Liver (tissue), 9 donors: ENCODE data around the gene BIN2. TPM values are rescaled to one million over a fixed set of nuclear protein-coding genes. Genes with fewer than 3 reads are reported as not detected.

ENCODE experiments used
- DNase-seq: peaks from one replicate; pipeline ENCODE4 v3.0.0-alpha.2; 2017; ENCODE audit warnings: low spot score
- H3K27ac ChIP-seq, 2 donors: one replicate each; pipeline ENCODE4 v1.7.0; 2013; ENCODE audit warnings: inconsistent platforms in 2 of 2, low read length in 2 of 2, control low read depth in 1 of 2, low read depth in 1 of 2, mild to moderate bottlenecking in 1 of 2
- H3K27me3 ChIP-seq, 4 donors: one replicate each; pipeline versions ENCODE4 v1.6.1 to v1.7.0; 2013; ENCODE audit warnings: low read length in 3 of 4, inconsistent platforms in 1 of 4, mild to moderate bottlenecking in 1 of 4, moderate library complexity in 1 of 4; ENCODE audit not compliant: control insufficient read depth in 4 of 4, insufficient read depth in 4 of 4
- H3K36me3 ChIP-seq, 4 donors: one replicate each; pipeline versions ENCODE4 v1.6.1 to v1.7.0; 2013; ENCODE audit warnings: low read length in 3 of 4, mild to moderate bottlenecking in 3 of 4, low read depth in 1 of 4, moderate library complexity in 1 of 4; ENCODE audit not compliant: control insufficient read depth in 4 of 4, insufficient read depth in 3 of 4
- H3K4me1 ChIP-seq, 4 donors: one replicate each; pipeline versions ENCODE4 v1.6.1 to v1.7.0; 2013; ENCODE audit warnings: low read length in 3 of 4, mild to moderate bottlenecking in 3 of 4, moderate library complexity in 1 of 4; ENCODE audit not compliant: control insufficient read depth in 4 of 4, insufficient read depth in 4 of 4
- H3K4me3 ChIP-seq, 3 donors: one replicate each; pipeline versions ENCODE4 v1.6.1 to v1.7.0; 2013; ENCODE audit warnings: low read length in 3 of 3, control low read depth in 1 of 3, low read depth in 1 of 3, mild to moderate bottlenecking in 1 of 3
- H3K9ac ChIP-seq, 2 donors: one replicate each; pipeline ENCODE4 v1.7.0; 2013; ENCODE audit warnings: low read length in 2 of 2, mild to moderate bottlenecking in 2 of 2, moderate library complexity in 2 of 2, control low read depth in 1 of 2, low read depth in 1 of 2
- H3K9me3 ChIP-seq, 4 donors: one replicate each; pipeline versions ENCODE4 v1.6.1 to v1.7.0; 2013; ENCODE audit warnings: low read length in 3 of 4; ENCODE audit not compliant: control insufficient read depth in 4 of 4
- EGR1 ChIP-seq, 2 donors: IDR thresholded peaks; 2 replicates each; pipeline ENCODE4 v1.6.1; 2016 to 2018; ENCODE audit warnings: antibody characterized with exemption in 2 of 2, low read depth in 2 of 2
- FOXA1 ChIP-seq: IDR thresholded peaks from 2 replicates; pipeline ENCODE4 v1.6.1; 2016; ENCODE audit warnings: antibody characterized with exemption
- FOXA2 ChIP-seq: IDR thresholded peaks from 2 replicates; pipeline ENCODE4 v1.6.1; 2016; ENCODE audit warnings: antibody characterized with exemption
- GABPA ChIP-seq, 2 donors: IDR thresholded peaks in 1 of 2; conservative IDR thresholded peaks in 1 of 2; 2 replicates each; pipeline ENCODE4 v1.6.1; 2016; ENCODE audit warnings: antibody characterized with exemption in 2 of 2, mild to moderate bottlenecking in 1 of 2, moderate library complexity in 1 of 2
- HNF4A ChIP-seq, 2 donors: conservative IDR thresholded peaks; 2 replicates each; pipeline ENCODE4 v1.6.1; 2016; ENCODE audit warnings: antibody characterized with exemption in 2 of 2, mild to moderate bottlenecking in 2 of 2
- HNF4G ChIP-seq: IDR thresholded peaks from 2 replicates; pipeline ENCODE4 v1.6.1; 2016; ENCODE audit warnings: antibody characterized with exemption
- JUND ChIP-seq, 2 donors: IDR thresholded peaks; 2 replicates each; pipeline ENCODE4 v1.6.1; 2016; ENCODE audit warnings: antibody characterized with exemption in 2 of 2
- NR2F2 ChIP-seq: IDR thresholded peaks from 2 replicates; pipeline ENCODE4 v1.6.1; 2016; ENCODE audit warnings: antibody characterized with exemption
- RAD21 ChIP-seq, 2 donors: IDR thresholded peaks; 2 replicates each; pipeline ENCODE4 v1.6.1; 2016; ENCODE audit warnings: antibody characterized with exemption in 2 of 2, mild to moderate bottlenecking in 2 of 2
- RXRA ChIP-seq, 2 donors: IDR thresholded peaks; 2 replicates each; pipeline ENCODE4 v1.6.1; 2017 to 2018; ENCODE audit warnings: antibody characterized with exemption in 2 of 2, mild to moderate bottlenecking in 1 of 2
- SP1 ChIP-seq: IDR thresholded peaks from 2 replicates; pipeline ENCODE4 v1.6.1; 2018; ENCODE audit warnings: antibody characterized with exemption, mild to moderate bottlenecking
- TAF1 ChIP-seq: conservative IDR thresholded peaks from 2 replicates; pipeline ENCODE4 v1.6.1; 2016; ENCODE audit warnings: antibody characterized with exemption, mild to moderate bottlenecking
- YY1 ChIP-seq: IDR thresholded peaks from 2 replicates; pipeline ENCODE4 v1.6.1; 2016; ENCODE audit warnings: antibody characterized with exemption, mild to moderate bottlenecking
- WGBS: extraction: QIAGEN DNeasy Blood & Tissue Kit; methylation state at CpG from one replicate; pipeline ENCODE4 v1.1.7; 2013; 5-methylcytosine and 5-hydroxymethylcytosine counted together
- polyA plus RNA-seq, 2 donors: library from polyadenylated mRNA; stranded (reverse) in 1 of 2; unstranded in 1 of 2; fragments of 200-250 nt in 1 of 2; fragments of >200 nt in 1 of 2; fragmentation: Nextera tagmentation in 1 of 2; extraction: Ambion mirVana in 1 of 2; gene quantifications; one replicate each; pipeline versions ENCODE4 v1.2.1 to v1.2.3, GENCODE V29; 2013 to 2015
- total RNA-seq, 2 donors: library from RNA; depleted of rRNA; stranded (reverse); fragments of >200 nt; gene quantifications; one replicate each; pipeline ENCODE4 v1.2.3, GENCODE V29; 2014
- TF ChIP-seq, protein P1 (sequence below): IDR thresholded peaks from 2 replicates; pipeline ENCODE4 v1.6.1; 2016; ENCODE audit warnings: antibody characterized with exemption
- TF ChIP-seq, protein P2 (sequence below): IDR thresholded peaks from 2 replicates; pipeline ENCODE4 v1.6.1; 2016; ENCODE audit warnings: antibody characterized with exemption, mild to moderate bottlenecking
- TF ChIP-seq, protein P3 (sequence below): IDR thresholded peaks from 2 replicates; pipeline ENCODE4 v1.6.1; 2016; ENCODE audit warnings: antibody characterized with exemption
- TF ChIP-seq, protein P4 (sequence below): fragments of 150-350 bp; IDR thresholded peaks from 2 replicates; pipeline ENCODE4 v1.5.1; 2017; ENCODE audit warnings: improper control_type of control experiment, low read depth, low read length; ENCODE audit not compliant: missing input control
- TF ChIP-seq, protein P5 (sequence below): IDR thresholded peaks from 2 replicates; pipeline ENCODE4 v1.6.1; 2016; ENCODE audit warnings: antibody characterized with exemption
- donor health status: healthy.
- donor health status: healthy.
- donor health status: healthy.
- donor health status: healthy.
- donor health status: healthy.

Gene BIN2
- total and polyA plus RNA-seq, 4 donors = 1.9 to 10.2 (median 4.4) TPM

DNA sequence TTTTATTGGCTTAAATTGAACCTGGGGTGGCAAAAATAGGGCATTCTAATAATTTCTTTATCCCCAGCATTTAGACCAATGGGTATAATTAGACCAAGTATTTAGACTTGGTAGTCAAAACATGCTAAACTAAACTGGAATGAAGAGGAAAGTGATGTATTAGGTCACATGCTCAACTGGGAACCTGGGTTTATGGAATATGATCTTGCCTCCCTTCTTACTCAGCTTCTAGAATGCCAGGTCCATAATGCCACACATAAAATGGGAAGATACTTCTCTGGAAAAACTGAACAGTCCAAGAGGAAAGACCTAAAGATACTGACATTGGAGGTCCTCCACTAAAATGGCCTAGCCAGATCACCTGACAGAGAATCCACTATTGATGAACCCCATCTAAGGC is 6.2 kb upstream of the BIN2 start (continued):
- no peak for TF ChIP-seq FOXA1

DNA sequence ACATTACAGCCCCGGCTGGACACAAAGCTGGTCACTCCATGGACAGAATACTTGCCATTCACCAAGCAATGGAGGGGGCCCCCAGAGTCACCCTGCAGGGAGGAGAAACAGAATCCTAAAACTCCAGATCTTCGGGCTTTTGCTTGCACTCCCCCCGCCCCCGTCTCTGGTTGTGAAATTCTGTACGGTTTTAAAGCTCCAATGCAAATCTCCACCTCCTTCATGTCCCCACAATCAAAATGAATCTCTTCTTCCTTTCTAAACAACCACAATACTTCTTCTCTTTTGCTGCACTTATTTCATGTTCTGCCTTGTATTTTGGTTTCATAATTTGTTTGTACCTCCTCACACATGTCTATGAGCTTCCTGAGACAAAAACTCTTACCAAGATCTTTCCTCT is 5.8 kb upstream of the BIN2 start:
- Histone ChIP-seq H3K4me1 (peaks cover 0 to 5% (median 2%) of the 10 kb centered on the region in 4 donors), H3K9me3 (no peaks in the 10 kb centered on the region), H3K9ac (no peak overlapping the region), H3K27me3 (no peaks in the 10 kb centered on the region), H3K27ac (no peak overlapping the region), H3K36me3 (no peaks in the 10 kb centered on the region), H3K4me3 (no peak overlapping the region)
- no peak for TF ChIP-seq GABPA (IDR thresholded peaks at IDR 0.05 in 1 of 2, conservative IDR thresholded peaks at IDR 0.05 in 1 of 2)
- no peak for TF ChIP-seq HNF4A (conservative IDR thresholded peaks at IDR 0.05)
- no peak for TF ChIP-seq NR2F2
- TF ChIP-seq JUND (IDR thresholded peaks at IDR 0.05) = no peak
- TF ChIP-seq SP1 = no peak
- no peak for TF ChIP-seq FOXA2
- TF ChIP-seq, protein P1, sequence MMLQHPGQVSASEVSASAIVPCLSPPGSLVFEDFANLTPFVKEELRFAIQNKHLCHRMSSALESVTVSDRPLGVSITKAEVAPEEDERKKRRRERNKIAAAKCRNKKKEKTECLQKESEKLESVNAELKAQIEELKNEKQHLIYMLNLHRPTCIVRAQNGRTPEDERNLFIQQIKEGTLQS = no peak
- TF ChIP-seq, protein P2, sequence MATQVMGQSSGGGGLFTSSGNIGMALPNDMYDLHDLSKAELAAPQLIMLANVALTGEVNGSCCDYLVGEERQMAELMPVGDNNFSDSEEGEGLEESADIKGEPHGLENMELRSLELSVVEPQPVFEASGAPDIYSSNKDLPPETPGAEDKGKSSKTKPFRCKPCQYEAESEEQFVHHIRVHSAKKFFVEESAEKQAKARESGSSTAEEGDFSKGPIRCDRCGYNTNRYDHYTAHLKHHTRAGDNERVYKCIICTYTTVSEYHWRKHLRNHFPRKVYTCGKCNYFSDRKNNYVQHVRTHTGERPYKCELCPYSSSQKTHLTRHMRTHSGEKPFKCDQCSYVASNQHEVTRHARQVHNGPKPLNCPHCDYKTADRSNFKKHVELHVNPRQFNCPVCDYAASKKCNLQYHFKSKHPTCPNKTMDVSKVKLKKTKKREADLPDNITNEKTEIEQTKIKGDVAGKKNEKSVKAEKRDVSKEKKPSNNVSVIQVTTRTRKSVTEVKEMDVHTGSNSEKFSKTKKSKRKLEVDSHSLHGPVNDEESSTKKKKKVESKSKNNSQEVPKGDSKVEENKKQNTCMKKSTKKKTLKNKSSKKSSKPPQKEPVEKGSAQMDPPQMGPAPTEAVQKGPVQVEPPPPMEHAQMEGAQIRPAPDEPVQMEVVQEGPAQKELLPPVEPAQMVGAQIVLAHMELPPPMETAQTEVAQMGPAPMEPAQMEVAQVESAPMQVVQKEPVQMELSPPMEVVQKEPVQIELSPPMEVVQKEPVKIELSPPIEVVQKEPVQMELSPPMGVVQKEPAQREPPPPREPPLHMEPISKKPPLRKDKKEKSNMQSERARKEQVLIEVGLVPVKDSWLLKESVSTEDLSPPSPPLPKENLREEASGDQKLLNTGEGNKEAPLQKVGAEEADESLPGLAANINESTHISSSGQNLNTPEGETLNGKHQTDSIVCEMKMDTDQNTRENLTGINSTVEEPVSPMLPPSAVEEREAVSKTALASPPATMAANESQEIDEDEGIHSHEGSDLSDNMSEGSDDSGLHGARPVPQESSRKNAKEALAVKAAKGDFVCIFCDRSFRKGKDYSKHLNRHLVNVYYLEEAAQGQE = no peak
- TF ChIP-seq, protein P3, sequence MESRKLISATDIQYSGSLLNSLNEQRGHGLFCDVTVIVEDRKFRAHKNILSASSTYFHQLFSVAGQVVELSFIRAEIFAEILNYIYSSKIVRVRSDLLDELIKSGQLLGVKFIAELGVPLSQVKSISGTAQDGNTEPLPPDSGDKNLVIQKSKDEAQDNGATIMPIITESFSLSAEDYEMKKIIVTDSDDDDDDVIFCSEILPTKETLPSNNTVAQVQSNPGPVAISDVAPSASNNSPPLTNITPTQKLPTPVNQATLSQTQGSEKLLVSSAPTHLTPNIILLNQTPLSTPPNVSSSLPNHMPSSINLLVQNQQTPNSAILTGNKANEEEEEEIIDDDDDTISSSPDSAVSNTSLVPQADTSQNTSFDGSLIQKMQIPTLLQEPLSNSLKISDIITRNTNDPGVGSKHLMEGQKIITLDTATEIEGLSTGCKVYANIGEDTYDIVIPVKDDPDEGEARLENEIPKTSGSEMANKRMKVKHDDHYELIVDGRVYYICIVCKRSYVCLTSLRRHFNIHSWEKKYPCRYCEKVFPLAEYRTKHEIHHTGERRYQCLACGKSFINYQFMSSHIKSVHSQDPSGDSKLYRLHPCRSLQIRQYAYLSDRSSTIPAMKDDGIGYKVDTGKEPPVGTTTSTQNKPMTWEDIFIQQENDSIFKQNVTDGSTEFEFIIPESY = no peak
- TF ChIP-seq, protein P4, sequence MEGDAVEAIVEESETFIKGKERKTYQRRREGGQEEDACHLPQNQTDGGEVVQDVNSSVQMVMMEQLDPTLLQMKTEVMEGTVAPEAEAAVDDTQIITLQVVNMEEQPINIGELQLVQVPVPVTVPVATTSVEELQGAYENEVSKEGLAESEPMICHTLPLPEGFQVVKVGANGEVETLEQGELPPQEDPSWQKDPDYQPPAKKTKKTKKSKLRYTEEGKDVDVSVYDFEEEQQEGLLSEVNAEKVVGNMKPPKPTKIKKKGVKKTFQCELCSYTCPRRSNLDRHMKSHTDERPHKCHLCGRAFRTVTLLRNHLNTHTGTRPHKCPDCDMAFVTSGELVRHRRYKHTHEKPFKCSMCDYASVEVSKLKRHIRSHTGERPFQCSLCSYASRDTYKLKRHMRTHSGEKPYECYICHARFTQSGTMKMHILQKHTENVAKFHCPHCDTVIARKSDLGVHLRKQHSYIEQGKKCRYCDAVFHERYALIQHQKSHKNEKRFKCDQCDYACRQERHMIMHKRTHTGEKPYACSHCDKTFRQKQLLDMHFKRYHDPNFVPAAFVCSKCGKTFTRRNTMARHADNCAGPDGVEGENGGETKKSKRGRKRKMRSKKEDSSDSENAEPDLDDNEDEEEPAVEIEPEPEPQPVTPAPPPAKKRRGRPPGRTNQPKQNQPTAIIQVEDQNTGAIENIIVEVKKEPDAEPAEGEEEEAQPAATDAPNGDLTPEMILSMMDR = no peak
- TF ChIP-seq EGR1 (IDR thresholded peaks at IDR 0.05; ENCODE audit: low read depth in 2 of 2) = no peak
- TF ChIP-seq HNF4G = no peak
- no peak for TF ChIP-seq TAF1
- TF ChIP-seq RAD21 (IDR thresholded peaks at IDR 0.05) = no peak
- no peak for TF ChIP-seq YY1
- TF ChIP-seq, protein P5, sequence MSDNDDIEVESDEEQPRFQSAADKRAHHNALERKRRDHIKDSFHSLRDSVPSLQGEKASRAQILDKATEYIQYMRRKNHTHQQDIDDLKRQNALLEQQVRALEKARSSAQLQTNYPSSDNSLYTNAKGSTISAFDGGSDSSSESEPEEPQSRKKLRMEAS = no peak
- TF ChIP-seq RXRA (IDR thresholded peaks at IDR 0.05) = no peak
- no peak for TF ChIP-seq FOXA1
- DNase-seq = no peak
- 81% methylated on average over 5 of the region's 5 CpGs for WGBS
